ENCODE data around the gene IRX2.

DNA sequence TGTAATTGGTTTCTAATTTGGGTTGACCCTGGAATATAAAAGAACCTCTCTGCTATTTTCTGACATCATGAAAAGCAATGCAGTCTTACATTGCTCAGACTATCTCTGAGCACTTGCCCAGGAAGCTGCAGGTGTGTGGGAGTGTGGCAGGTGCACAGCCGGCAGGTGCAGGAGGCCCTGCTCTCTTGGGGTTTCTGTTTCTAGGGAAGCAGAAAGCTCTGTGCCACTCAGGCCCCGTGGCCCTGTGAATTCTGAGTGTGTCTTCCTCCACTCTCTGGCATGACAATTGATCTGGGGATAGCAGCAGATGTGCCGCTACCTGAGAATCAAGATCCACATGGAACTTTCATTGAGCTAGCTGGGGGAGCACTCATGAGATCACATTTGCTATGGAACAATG lies 45.7 kb upstream of the IRX2 start:
- TF ChIP-seq, protein P1, sequence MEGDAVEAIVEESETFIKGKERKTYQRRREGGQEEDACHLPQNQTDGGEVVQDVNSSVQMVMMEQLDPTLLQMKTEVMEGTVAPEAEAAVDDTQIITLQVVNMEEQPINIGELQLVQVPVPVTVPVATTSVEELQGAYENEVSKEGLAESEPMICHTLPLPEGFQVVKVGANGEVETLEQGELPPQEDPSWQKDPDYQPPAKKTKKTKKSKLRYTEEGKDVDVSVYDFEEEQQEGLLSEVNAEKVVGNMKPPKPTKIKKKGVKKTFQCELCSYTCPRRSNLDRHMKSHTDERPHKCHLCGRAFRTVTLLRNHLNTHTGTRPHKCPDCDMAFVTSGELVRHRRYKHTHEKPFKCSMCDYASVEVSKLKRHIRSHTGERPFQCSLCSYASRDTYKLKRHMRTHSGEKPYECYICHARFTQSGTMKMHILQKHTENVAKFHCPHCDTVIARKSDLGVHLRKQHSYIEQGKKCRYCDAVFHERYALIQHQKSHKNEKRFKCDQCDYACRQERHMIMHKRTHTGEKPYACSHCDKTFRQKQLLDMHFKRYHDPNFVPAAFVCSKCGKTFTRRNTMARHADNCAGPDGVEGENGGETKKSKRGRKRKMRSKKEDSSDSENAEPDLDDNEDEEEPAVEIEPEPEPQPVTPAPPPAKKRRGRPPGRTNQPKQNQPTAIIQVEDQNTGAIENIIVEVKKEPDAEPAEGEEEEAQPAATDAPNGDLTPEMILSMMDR (IDR thresholded peaks at IDR 0.05): no peak
- TF ChIP-seq POLR2A (IDR thresholded peaks at IDR 0.05) (no peak), POLR2AphosphoS5 (IDR thresholded peaks at IDR 0.05; ENCODE audit: insufficient read depth in 1 of 2, low read depth in 1 of 2) (no peak)

All from vagina (tissue), 2 donors.